ENCODE data around the gene SLC17A4. TPM values are rescaled to one million over a fixed set of nuclear protein-coding genes. Genes with fewer than 3 reads are reported as not detected.

The SLC17A4 gene, protein sequence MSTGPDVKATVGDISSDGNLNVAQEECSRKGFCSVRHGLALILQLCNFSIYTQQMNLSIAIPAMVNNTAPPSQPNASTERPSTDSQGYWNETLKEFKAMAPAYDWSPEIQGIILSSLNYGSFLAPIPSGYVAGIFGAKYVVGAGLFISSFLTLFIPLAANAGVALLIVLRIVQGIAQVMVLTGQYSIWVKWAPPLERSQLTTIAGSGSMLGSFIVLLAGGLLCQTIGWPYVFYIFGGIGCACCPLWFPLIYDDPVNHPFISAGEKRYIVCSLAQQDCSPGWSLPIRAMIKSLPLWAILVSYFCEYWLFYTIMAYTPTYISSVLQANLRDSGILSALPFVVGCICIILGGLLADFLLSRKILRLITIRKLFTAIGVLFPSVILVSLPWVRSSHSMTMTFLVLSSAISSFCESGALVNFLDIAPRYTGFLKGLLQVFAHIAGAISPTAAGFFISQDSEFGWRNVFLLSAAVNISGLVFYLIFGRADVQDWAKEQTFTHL
- total RNA-seq (10 to 100 TPM in 2 of 6 donors, 1 to 10 TPM in 4; 5.2 to 19.6 (median 8.0) TPM), polyA plus RNA-seq (10 to 100 TPM; 15.3 to 28.6 TPM)

DNA sequence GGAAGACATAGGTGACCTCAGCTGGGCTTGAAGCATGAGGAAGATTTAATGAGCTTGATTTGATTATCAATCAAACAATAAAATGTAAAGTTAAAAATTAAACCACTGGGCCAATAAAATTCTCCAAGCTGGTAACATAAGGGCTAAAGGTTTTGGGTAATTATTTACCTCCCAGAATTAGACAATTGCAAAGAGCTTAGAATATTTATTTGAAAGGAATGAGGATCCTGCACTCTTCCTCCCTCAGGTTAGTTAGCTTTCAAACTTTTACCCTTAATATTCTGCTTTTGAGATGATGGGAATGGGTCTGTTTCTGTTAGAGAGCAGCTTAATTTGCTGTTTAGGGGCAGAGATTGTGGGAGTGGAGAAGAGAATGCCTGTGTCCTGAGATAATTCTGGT, at the start of gene SLC17A4:
TSS of gene SLC17A4 (plus strand) at position 208 of the 400 bp plus-strand sequence. CDS start 7,221 bp downstream, outside the sequence.
- Histone ChIP-seq H3K4me1 (peaks cover 0 to 2% (median 0%) of the 10 kb centered on the region in 3 donors), H3K9me3 (no peaks in the 10 kb centered on the region), H3K36me3 (no peaks in the 10 kb centered on the region), H3K27me3 (no peaks in the 10 kb centered on the region), H3K27ac (peak within 1 kb of the TSS in 2 of 4 donors; percentile 63 to 74), H3K4me3 (peak within 1 kb of the TSS in 2 of 4 donors; percentile 24 to 27)
- DNase-seq (no peak), FAIRE-seq (no peak), ATAC-seq (peak in 3 of 4 donors; percentile 30 to 59 (median 35))
- intact Hi-C loops (cut with DNase I): no loop called here
- TF ChIP-seq, protein P1, sequence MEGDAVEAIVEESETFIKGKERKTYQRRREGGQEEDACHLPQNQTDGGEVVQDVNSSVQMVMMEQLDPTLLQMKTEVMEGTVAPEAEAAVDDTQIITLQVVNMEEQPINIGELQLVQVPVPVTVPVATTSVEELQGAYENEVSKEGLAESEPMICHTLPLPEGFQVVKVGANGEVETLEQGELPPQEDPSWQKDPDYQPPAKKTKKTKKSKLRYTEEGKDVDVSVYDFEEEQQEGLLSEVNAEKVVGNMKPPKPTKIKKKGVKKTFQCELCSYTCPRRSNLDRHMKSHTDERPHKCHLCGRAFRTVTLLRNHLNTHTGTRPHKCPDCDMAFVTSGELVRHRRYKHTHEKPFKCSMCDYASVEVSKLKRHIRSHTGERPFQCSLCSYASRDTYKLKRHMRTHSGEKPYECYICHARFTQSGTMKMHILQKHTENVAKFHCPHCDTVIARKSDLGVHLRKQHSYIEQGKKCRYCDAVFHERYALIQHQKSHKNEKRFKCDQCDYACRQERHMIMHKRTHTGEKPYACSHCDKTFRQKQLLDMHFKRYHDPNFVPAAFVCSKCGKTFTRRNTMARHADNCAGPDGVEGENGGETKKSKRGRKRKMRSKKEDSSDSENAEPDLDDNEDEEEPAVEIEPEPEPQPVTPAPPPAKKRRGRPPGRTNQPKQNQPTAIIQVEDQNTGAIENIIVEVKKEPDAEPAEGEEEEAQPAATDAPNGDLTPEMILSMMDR (IDR thresholded peaks at IDR 0.05): no peak

DNA sequence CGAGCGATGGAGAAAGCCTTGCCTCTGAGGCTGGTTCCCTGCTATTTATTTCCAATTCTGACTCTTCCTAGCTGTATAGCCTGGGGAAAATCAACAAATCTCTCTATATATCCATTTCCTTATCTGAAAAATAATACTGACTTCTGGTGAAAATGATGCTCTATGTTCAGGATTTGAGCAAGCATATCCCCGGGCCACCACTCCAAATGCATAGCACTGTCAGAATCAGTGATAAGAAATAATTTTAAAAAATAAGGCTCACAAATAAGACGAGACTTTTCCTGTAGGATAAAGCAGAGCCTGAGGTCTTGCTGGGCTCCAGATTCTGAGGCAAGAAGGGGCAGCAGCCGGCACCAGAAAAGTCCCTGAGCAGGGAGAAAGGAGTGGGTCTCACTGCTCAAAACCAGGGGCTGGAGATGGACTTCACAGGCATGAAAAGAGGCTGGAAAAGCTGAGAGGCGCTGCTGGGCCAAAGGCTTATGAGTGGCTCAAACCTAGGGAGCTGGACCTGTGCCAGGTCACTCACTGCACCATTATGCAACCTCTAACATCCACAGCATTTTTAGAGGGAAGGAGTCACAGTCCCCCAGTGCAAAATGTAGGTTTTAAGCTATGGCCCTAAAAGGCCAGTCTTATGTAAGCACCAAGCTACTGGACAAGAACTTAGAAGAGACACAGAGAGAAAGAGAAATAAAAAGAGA, 48.1 kb upstream of the SLC17A4 start:
- TF ChIP-seq, protein P1 (IDR thresholded peaks at IDR 0.05): no peak
- no peaks in the 10 kb centered on the region for H3K27me3 ChIP-seq
- no peak overlapping the region for H3K27ac ChIP-seq
- H3K4me3 ChIP-seq: no peak overlapping the region
- no peaks in the 10 kb centered on the region for H3K9me3 ChIP-seq
- WGBS, 2 donors: 83 to 90% methylated on average over 6 of the region's 6 CpGs
- H3K4me1 ChIP-seq: no peaks in the 10 kb centered on the region
- H3K36me3 ChIP-seq: no peaks in the 10 kb centered on the region
- ATAC-seq (peak in 3 of 4 donors; percentile 46 to 77 (median 73)), DNase-seq (peak in 5 of 6 donors; percentile 14 to 74 (median 52)), FAIRE-seq (no peak)
- intact Hi-C loops (cut with DNase I): no loop called here

DNA sequence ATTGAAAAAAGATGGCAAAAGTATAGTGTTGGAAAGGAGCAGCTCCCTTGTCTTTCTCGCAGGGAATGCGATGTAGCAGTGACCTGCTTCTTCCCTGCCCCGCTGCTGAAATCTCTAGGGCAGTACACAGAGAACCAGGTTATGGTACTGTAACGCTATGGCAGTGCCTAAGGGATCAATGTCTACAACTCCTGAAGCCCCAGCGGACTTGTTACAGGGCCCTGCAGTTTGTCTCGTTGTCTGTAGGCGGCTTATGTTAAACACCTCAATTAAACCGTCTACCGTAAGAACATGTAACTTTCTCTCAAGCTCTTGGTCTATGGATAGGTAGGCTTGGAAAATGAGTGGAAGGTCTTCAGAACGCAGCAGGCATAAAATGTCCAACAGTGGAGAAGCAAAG, 44.8 kb upstream of the SLC17A4 start:
- no peak overlapping the region for H3K4me3 ChIP-seq
- WGBS, 2 donors: 94 to 98% methylated on average over 10 of the region's 10 CpGs

DNA sequence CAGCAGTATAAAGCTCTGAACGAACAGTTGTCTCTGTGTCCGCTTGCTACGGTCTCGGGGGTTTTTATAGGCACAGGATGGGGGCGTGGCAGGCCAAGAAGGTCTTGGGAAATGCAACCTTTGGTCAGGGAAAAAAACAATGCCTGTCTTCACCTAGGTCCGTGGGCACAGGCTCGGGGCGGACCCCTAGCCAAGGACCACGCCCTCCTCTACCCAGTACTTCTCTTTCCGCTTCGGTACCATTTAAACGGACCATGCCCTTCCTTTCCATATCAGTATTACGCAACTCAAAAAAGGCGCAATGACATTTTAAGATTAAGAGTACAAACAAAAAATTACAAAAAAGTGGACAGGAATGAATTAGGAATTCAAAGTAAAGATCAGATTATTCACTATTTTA, 44.3 kb upstream of the SLC17A4 start:
- no peak for DNase-seq
- 77 to 80% methylated on average over 14 of the region's 14 CpGs for WGBS, 2 donors
- no peak overlapping the region for H3K27ac ChIP-seq
- intact Hi-C loops (cut with DNase I): no loop called here
- H3K4me3 ChIP-seq: no peak overlapping the region
- FAIRE-seq: no peak
- H3K4me1 ChIP-seq: no peaks in the 10 kb centered on the region
- no peak for ATAC-seq
- H3K36me3 ChIP-seq: no peaks in the 10 kb centered on the region
- no peaks in the 10 kb centered on the region for H3K9me3 ChIP-seq
- H3K27me3 ChIP-seq: no peaks in the 10 kb centered on the region
- TF ChIP-seq, protein P1 (IDR thresholded peaks at IDR 0.05): no peak

More for the DNA sequence above, 44.8 kb upstream of the SLC17A4 start:
- Histone ChIP-seq H3K36me3 (no peaks in the 10 kb centered on the region), H3K4me1 (no peaks in the 10 kb centered on the region), H3K27me3 (no peaks in the 10 kb centered on the region), H3K27ac (no peak overlapping the region), H3K9me3 (no peaks in the 10 kb centered on the region)
- ATAC-seq: no peak
- TF ChIP-seq, protein P1 (IDR thresholded peaks at IDR 0.05): no peak
- DNase-seq: no peak
- intact Hi-C loops (cut with DNase I): no loop called here
- FAIRE-seq: no peak

Measured in pancreas (tissue), 10 donors.